Measurements from ENCODE around the gene RANBP1. TPM values are rescaled to one million over a fixed set of nuclear protein-coding genes. Genes with fewer than 3 reads are reported as not detected.

Gene RANBP1
- total and polyA plus RNA-seq, 2 of the 13 experiments (the other 11 are each of a cell fraction or from before 2014, with no cell fraction given): 181 to 492 TPM

- no peak for TF ChIP-seq TFE3 (CRISPR knock-in tag; IDR thresholded peaks at IDR 0.05)
- TF ChIP-seq ZNF841 (CRISPR knock-in tag; IDR thresholded peaks at IDR 0.05; ENCODE audit: borderline replicate concordance): no peak
- no peak for TF ChIP-seq MTF2 (CRISPR knock-in tag; IDR thresholded peaks at IDR 0.05; ENCODE audit: borderline replicate concordance)
- TF ChIP-seq, protein P1, sequence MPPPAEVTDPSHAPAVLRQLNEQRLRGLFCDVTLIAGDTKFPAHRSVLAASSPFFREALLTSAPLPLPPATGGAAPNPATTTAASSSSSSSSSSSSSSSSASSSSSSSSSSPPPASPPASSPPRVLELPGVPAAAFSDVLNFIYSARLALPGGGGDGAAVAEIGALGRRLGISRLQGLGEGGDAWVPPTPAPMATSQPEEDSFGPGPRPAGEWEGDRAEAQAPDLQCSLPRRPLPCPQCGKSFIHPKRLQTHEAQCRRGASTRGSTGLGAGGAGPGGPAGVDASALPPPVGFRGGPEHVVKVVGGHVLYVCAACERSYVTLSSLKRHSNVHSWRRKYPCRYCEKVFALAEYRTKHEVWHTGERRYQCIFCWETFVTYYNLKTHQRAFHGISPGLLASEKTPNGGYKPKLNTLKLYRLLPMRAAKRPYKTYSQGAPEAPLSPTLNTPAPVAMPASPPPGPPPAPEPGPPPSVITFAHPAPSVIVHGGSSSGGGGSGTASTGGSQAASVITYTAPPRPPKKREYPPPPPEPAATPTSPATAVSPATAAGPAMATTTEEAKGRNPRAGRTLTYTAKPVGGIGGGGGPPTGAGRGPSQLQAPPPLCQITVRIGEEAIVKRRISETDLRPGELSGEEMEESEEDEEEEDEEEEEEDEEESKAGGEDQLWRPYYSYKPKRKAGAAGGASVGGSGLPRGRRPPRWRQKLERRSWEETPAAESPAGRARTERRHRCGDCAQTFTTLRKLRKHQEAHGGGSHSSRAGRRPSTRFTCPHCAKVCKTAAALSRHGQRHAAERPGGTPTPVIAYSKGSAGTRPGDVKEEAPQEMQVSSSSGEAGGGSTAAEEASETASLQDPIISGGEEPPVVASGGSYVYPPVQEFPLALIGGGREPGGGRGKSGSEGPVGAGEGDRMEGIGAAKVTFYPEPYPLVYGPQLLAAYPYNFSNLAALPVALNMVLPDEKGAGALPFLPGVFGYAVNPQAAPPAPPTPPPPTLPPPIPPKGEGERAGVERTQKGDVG (CRISPR knock-in tag; IDR thresholded peaks at IDR 0.05; ENCODE audit: borderline replicate concordance): no peak
- no peak for TF ChIP-seq ZNF24 (IDR thresholded peaks at IDR 0.05)
- TF ChIP-seq, protein P2, sequence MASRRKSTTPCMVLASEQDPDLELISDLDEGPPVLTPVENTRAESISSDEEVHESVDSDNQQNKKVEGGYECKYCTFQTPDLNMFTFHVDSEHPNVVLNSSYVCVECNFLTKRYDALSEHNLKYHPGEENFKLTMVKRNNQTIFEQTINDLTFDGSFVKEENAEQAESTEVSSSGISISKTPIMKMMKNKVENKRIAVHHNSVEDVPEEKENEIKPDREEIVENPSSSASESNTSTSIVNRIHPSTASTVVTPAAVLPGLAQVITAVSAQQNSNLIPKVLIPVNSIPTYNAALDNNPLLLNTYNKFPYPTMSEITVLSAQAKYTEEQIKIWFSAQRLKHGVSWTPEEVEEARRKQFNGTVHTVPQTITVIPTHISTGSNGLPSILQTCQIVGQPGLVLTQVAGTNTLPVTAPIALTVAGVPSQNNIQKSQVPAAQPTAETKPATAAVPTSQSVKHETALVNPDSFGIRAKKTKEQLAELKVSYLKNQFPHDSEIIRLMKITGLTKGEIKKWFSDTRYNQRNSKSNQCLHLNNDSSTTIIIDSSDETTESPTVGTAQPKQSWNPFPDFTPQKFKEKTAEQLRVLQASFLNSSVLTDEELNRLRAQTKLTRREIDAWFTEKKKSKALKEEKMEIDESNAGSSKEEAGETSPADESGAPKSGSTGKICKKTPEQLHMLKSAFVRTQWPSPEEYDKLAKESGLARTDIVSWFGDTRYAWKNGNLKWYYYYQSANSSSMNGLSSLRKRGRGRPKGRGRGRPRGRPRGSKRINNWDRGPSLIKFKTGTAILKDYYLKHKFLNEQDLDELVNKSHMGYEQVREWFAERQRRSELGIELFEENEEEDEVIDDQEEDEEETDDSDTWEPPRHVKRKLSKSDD (CRISPR knock-in tag; IDR thresholded peaks at IDR 0.05; ENCODE audit: low read depth): 0 out of 2 replicates have a peak, but pooled peaks have one; percentile 25
- TF ChIP-seq, protein P3, sequence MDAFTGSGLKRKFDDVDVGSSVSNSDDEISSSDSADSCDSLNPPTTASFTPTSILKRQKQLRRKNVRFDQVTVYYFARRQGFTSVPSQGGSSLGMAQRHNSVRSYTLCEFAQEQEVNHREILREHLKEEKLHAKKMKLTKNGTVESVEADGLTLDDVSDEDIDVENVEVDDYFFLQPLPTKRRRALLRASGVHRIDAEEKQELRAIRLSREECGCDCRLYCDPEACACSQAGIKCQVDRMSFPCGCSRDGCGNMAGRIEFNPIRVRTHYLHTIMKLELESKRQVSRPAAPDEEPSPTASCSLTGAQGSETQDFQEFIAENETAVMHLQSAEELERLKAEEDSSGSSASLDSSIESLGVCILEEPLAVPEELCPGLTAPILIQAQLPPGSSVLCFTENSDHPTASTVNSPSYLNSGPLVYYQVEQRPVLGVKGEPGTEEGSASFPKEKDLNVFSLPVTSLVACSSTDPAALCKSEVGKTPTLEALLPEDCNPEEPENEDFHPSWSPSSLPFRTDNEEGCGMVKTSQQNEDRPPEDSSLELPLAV (CRISPR knock-in tag; conservative IDR thresholded peaks at IDR 0.05; ENCODE audit: low read depth): no peak
- TF ChIP-seq, protein P4, sequence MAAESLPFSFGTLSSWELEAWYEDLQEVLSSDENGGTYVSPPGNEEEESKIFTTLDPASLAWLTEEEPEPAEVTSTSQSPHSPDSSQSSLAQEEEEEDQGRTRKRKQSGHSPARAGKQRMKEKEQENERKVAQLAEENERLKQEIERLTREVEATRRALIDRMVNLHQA (CRISPR knock-in tag; IDR thresholded peaks at IDR 0.05): no peak
- no peak for TF ChIP-seq SP5 (CRISPR knock-in tag; IDR thresholded peaks at IDR 0.05; ENCODE audit: borderline replicate concordance, low read depth)
- TF ChIP-seq PHF5A (CRISPR knock-in tag; IDR thresholded peaks at IDR 0.05; ENCODE audit: low read depth, unreplicated experiment): no peak
- no peak for TF ChIP-seq ZNF143 (CRISPR knock-in tag; IDR thresholded peaks at IDR 0.05)
- TF ChIP-seq ZNF253 (CRISPR knock-in tag; IDR thresholded peaks at IDR 0.05; ENCODE audit: borderline replicate concordance): no peak
- no peak for TF ChIP-seq ZNF678 (CRISPR knock-in tag; IDR thresholded peaks at IDR 0.05)
- TF ChIP-seq RFXAP (CRISPR knock-in tag; IDR thresholded peaks at IDR 0.05; ENCODE audit: borderline replicate concordance): no peak; the same call in 1 of the 2 replicates
- TF ChIP-seq NAIF1 (CRISPR knock-in tag; IDR thresholded peaks at IDR 0.05; ENCODE audit: borderline replicate concordance): no peak
- no peak for TF ChIP-seq MAFK (conservative IDR thresholded peaks at IDR 0.05 in 1 of 2, IDR thresholded peaks at IDR 0.05 in 1 of 2; ENCODE audit: low read length in 2 of 2)
- TF ChIP-seq FOXM1 (CRISPR knock-in tag; IDR thresholded peaks at IDR 0.05): no peak
These were observed 13.2 kb downstream of the RANBP1 start (continued) for GRCh38 chr22:20128902-20129746.
